HG03139 (cell line): ENCODE measurements around the gene CCNQ.

Experiments used
- ATAC-seq: cut with Tn5 transposase; IDR thresholded peaks from one replicate; pipeline ENCODE4 v1.9.1; 2021; ENCODE audit not compliant: unreplicated experiment

The CCNQ gene

GRCh38 chrX:153637121-153638040 is 38.4 kb upstream of the CCNQ start:
- no peak for ATAC-seq

DNA sequence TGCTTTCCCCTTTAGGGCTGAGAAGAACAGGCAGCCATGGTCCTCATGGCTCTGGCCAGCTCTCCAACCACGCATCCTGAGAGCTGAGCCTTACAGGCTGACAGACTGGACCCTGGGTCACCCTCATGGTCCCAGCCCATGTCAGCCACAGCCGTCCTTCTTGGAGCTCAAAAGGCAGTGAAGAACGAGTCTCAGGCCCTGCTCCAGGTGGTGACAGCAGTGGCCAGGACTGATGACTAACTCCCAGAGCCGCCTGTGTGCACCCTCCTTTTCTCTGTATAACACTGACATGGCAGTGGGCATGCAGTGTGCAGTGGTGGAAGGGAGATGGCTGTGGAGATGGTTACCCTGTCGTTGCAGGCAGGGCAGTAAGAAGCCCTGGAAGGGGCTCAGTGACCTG is 37.8 kb upstream of the CCNQ start:
- ATAC-seq, result no peak

DNA sequence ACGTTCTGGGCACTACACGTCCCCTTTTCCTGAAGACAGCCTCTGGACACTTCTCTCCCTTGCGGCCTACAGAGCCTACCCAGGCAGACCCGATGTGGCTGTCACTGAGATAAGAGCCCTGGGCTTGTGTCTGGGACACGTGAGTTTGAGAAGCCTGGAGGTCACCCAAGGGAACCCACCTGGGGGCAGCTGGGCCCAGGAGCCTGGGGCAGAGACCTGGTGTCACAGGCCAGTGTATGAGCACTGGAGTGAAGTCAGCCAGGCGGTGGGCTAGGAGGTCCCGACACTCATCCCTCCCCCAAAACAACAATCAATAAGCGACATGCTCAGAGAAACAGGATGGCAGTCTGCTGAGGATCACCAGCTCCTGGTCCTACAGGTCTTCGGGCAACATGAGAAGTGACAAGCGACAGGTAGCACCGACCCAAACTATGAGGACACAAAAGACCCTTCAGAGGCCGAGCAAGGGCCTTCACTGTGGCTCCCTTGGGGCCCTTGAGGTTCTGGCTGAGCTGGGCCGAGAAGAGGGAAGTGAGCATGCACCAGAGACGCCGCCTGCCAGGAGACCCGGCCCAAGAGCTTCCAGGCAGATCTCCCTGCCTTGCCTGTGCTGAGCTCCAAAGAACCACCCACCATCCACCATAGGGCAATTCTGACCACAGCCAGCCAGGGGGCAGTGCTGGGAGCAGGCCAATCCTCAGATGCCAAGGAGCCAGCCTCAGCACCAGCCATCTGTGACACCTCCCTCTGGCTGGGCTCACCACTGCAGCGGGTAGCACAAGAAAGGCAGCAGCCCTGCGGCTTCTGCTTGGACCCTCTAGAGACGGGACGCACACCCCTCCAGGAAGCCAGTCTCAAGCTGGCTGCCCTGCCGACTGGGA is 37.1 kb upstream of the CCNQ start:
- ATAC-seq, result no peak

- no peak for ATAC-seq
Observed at GRCh38 chrX:153635388-153635787, 36.4 kb upstream of the CCNQ start.

DNA sequence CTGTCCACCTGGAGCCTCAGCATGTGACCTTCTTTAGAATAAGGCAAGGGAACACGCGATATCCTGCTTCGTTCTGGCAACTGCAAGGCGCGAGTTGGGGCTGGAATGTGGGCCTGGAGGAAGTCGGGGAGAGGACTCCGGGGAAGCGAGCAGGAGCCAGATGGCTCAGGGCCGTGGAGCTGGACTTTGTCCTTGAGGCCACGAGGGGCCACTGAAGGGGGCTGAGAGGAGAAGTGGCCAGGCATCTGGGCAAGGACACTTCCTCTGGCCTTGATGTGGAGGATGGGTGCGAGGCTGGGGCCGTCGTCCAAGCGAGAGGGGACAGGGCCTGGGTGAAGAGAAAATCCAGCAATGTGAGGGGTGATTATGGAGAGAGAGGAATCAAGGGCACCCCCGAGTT is 35.9 kb upstream of the CCNQ start:
- ATAC-seq, result no peak

GRCh38 chrX:153634236-153634635 is 35.3 kb upstream of the CCNQ start:
- ATAC-seq, result no peak

- no peak for ATAC-seq
Observed at GRCh38 chrX:153633607-153634180, 34.8 kb upstream of the CCNQ start.

GRCh38 chrX:153633048-153633447 is 34.1 kb upstream of the CCNQ start:
- no peak for ATAC-seq

- no peak for ATAC-seq
Observed at GRCh38 chrX:153632595-153632946, 33.6 kb upstream of the CCNQ start.

- no peak for ATAC-seq
Observed at GRCh38 chrX:153631907-153632594, 33.1 kb upstream of the CCNQ start.

GRCh38 chrX:153631346-153631745 is 32.4 kb upstream of the CCNQ start:
- no peak for ATAC-seq

DNA sequence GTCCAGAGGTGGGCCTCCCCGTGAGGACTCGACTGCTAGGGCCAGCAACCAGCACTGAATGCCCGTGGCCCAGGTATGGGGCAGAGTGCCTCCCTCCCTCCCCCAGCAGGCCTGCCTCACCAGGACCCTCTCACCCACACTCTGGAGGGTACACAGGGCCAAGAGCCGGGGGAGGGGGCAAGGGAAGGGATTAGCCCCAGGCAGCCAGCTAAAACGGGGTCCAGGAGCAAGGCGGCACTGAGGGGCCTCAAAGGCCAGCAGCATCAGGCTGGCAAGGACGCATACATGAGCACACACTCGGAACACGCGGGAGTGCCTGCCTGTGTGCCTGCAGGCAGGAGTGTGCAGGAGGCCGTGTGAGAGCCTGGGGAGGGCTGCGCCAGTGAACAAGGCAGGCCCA is 29.7 kb upstream of the CCNQ start:
- ATAC-seq, result no peak

- no peak for ATAC-seq
Observed at GRCh38 chrX:153628129-153628528, 29.2 kb upstream of the CCNQ start.

DNA sequence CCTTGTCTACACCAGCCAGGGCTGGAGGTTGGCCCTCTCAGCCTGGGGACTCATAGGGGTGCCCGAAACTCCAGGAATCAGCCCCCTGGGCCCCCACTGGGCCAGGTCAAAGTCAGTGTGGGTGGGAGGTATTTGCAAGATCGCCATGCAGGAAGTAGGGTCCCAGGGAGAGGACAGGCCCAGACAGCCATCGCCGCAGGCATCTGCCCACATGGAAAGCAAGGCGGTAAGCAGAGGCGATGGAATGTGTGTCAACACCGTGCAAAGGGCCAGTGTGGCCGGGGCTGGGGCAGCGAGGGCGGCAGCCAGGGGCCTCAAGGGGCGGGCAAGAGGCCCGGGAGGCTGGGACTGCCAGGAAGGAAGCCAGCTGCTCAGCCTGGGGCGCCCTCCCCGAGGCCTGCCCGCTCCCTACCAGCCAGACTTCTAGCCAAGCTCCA is 28.8 kb upstream of the CCNQ start:
- no peak for ATAC-seq

- ATAC-seq, result no peak
Observed at GRCh38 chrX:153626863-153627674, 28.1 kb upstream of the CCNQ start.

DNA sequence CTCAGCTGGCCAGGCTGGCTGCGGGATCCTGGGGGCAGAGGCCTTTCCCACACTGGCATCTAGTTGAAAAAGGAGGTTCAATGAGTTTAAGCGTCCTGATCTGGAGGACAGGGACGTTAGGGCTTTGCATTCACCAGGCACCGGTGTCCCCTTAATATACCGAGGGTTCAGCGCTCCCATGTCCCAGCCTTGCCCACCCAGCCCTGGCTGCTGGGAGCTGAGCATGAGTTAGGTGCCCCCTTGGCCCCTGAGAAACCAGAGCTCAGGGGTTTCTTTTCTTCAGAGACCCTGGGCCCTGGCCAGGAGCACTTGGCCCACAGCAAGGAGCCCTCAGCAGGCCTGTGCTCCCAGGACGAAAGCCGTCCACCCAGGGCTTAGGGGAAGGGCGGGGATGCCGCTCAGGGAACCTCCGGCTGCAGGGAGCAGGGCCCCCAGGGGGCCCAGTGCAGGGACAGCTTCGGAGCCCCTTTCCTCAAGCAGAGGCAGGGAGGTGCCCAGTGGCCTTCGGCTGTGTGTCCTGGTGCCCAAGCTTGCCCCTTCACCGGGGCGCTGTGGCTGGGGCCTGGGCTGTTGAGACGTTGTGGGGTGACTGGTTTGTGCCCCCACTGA is 27.2 kb upstream of the CCNQ start:
- ATAC-seq, result no peak

- no peak for ATAC-seq
Observed at GRCh38 chrX:153625271-153626024, 26.5 kb upstream of the CCNQ start.

DNA sequence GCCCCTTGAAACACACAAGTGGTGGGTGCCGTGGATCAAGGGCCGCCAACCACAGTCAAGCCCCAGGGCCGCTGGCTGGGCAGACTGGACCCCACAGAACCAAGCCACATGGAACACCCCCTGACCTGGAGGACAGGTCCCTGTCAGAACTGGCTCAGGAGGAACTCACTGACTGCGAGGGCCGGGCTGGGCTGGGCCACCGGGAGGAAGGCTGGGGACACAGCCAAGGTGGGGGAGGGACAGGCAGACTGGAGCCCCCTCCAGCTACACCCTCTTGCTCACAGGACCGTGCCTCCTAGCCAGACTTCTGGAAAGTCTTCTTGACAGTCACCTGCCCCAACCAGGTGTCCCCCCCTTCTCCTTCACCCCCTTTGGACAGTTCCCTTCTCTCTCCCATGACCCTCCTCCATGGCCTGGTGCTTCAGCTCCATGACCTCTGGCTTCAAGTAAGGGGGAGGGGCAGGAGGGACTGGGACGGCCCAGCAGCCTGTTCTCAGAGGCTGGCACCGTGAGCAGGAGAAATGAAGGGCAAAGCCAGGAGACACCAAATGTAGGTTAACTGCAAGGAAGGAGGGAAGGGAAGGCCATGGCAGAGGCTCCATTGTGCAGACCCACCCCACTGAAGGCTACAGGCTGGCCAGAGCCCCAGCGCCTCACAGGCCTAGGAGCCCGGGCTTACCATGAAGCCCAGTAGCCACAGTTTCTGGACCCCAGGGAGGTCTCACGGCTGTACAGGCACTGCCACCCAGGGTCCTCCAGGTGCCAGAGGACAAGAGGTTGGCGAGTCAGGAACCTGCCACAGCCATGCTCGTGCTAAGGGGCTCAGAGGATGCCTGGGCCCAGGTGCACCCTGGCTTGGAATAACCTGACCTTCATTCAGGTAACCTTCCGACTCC is 25.5 kb upstream of the CCNQ start:
- no peak for ATAC-seq
